ENCODE results near the gene LCN6.
"Not testable (repeated sequence)": the region's sequence is repeated elsewhere in the genome, so short reads cannot be mapped to it uniquely, and the experiment has no call there.

- TF ChIP-seq, protein P1, sequence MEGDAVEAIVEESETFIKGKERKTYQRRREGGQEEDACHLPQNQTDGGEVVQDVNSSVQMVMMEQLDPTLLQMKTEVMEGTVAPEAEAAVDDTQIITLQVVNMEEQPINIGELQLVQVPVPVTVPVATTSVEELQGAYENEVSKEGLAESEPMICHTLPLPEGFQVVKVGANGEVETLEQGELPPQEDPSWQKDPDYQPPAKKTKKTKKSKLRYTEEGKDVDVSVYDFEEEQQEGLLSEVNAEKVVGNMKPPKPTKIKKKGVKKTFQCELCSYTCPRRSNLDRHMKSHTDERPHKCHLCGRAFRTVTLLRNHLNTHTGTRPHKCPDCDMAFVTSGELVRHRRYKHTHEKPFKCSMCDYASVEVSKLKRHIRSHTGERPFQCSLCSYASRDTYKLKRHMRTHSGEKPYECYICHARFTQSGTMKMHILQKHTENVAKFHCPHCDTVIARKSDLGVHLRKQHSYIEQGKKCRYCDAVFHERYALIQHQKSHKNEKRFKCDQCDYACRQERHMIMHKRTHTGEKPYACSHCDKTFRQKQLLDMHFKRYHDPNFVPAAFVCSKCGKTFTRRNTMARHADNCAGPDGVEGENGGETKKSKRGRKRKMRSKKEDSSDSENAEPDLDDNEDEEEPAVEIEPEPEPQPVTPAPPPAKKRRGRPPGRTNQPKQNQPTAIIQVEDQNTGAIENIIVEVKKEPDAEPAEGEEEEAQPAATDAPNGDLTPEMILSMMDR (IDR thresholded peaks at IDR 0.05), result not testable (repeated sequence)
- TF ChIP-seq POLR2A (IDR thresholded peaks at IDR 0.05), result not testable (repeated sequence)
These were observed 43.6 kb downstream of the LCN6 start for GRCh38 chr9:136704741-136705140.
